Measurements from ENCODE around the gene MYO5A. TPM values are rescaled to one million over a fixed set of nuclear protein-coding genes. Genes with fewer than 3 reads are reported as not detected.

MYO5A gene
- total RNA-seq, 1 experiment from 2014 or later = 17.6 TPM

GRCh38 chr15:52307847-52308246 lies 220.8 kb downstream of the MYO5A start:
- H3K9me2 ChIP-seq (ENCODE audit: insufficient read depth) = no peaks in the 10 kb centered on the region
- H2AFZ ChIP-seq (ENCODE audit: low read depth, low read length, poor library complexity, severe bottlenecking) = no peak overlapping the region
- ATAC-seq (no peak), DNase-seq (ENCODE audit: low read depth, low spot score) (no peak)
- intact Hi-C loops (cut with micrococcal nuclease) = no loop called here
- H3K4me2 ChIP-seq (ENCODE audit: low read length) = no peak overlapping the region
- ChIA-PET POLR2A (no interaction called here), RAD21 (ENCODE audit: low non-redundant PET in 1 of 2, low total read pairs in 2 of 2, uncharacterized antibody in 2 of 2, unreplicated experiment in 2 of 2) (no interaction called here), CTCF (no interaction called here)
- H3K4me3 ChIP-seq (replicated peaks in 1 of 2; ENCODE audit: low read depth in 1 of 2, low read length in 2 of 2) = no peak overlapping the region
- TF ChIP-seq TCF7L2 (IDR thresholded peaks at IDR 0.05; ENCODE audit: borderline replicate concordance, extremely low read depth, insufficient read depth, insufficient read length) (no peak), FOSL1 (IDR thresholded peaks at IDR 0.05; ENCODE audit: low read depth) (no peak), CTCF (IDR thresholded peaks at IDR 0.05 in 2 of 3, conservative IDR thresholded peaks at IDR 0.05 in 1 of 3; ENCODE audit: borderline replicate concordance in 1 of 3, insufficient read depth in 1 of 3, low read depth in 2 of 3, low read length in 2 of 3) (no peak)
- no peaks in the 10 kb centered on the region for H3K4me1 ChIP-seq (ENCODE audit: control insufficient read depth in 1 of 2, insufficient read depth in 2 of 2, low read length in 2 of 2)
- no peaks in the 10 kb centered on the region for H3K36me3 ChIP-seq (ENCODE audit: control insufficient read depth in 1 of 2, insufficient read depth in 2 of 2, low read length in 2 of 2)
- H4K20me1 ChIP-seq (ENCODE audit: insufficient read depth) = no peaks in the 10 kb centered on the region
- no peak overlapping the region for H3K27ac ChIP-seq (ENCODE audit: low read depth, low read length)
- no peaks in the 10 kb centered on the region for H3K79me2 ChIP-seq (ENCODE audit: insufficient read depth, low read length)
- no peak overlapping the region for H3K9ac ChIP-seq (ENCODE audit: low read length)
- H3K27me3 ChIP-seq (ENCODE audit: insufficient read depth, low read length) = no peaks in the 10 kb centered on the region
- BruUV-seq (replicated peaks) = no TSS peak
- H3K9me3 ChIP-seq (ENCODE audit: control insufficient read depth in 1 of 2, insufficient read depth in 1 of 2, low read depth in 1 of 2, low read length in 2 of 2) = no peaks in the 10 kb centered on the region

GRCh38 chr15:52306270-52306669 lies 222.4 kb downstream of the MYO5A start:
- no peaks in the 10 kb centered on the region for H3K36me3 ChIP-seq (ENCODE audit: control insufficient read depth in 1 of 2, insufficient read depth in 2 of 2, low read length in 2 of 2)
- POLR2A ChIA-PET = no interaction called here
- H3K9me2 ChIP-seq (ENCODE audit: insufficient read depth) = no peaks in the 10 kb centered on the region
- H3K4me3 ChIP-seq (replicated peaks in 1 of 2; ENCODE audit: low read depth in 1 of 2, low read length in 2 of 2) = no peak overlapping the region
- H4K20me1 ChIP-seq (ENCODE audit: insufficient read depth) = no peaks in the 10 kb centered on the region
- no peak overlapping the region for H3K9ac ChIP-seq (ENCODE audit: low read length)
- DNase-seq (ENCODE audit: low read depth, low spot score) (no peak), ATAC-seq (no peak)
- CTCF ChIA-PET = no interaction called here
- H2AFZ ChIP-seq (ENCODE audit: low read depth, low read length, poor library complexity, severe bottlenecking) = no peak overlapping the region
- H3K27me3 ChIP-seq (ENCODE audit: insufficient read depth, low read length) = no peaks in the 10 kb centered on the region
- H3K27ac ChIP-seq (ENCODE audit: low read depth, low read length) = no peak overlapping the region
- RAD21 ChIA-PET (ENCODE audit: low non-redundant PET in 1 of 2, low total read pairs in 2 of 2, uncharacterized antibody in 2 of 2, unreplicated experiment in 2 of 2) = no interaction called here
- H3K79me2 ChIP-seq (ENCODE audit: insufficient read depth, low read length) = no peaks in the 10 kb centered on the region
- intact Hi-C loops (cut with micrococcal nuclease) = no loop called here
- BruUV-seq (replicated peaks) = no TSS peak
- H3K4me2 ChIP-seq (ENCODE audit: low read length) = no peak overlapping the region
- no peaks in the 10 kb centered on the region for H3K9me3 ChIP-seq (ENCODE audit: control insufficient read depth in 1 of 2, insufficient read depth in 1 of 2, low read depth in 1 of 2, low read length in 2 of 2)
- no peaks in the 10 kb centered on the region for H3K4me1 ChIP-seq (ENCODE audit: control insufficient read depth in 1 of 2, insufficient read depth in 2 of 2, low read length in 2 of 2)
- TF ChIP-seq EZH2 (IDR thresholded peaks at IDR 0.05) (no peak), ATF3 (IDR thresholded peaks at IDR 0.05) (no peak), POLR2AphosphoS5 (IDR thresholded peaks at IDR 0.05; ENCODE audit: low read depth, low read length) (no peak), SRF (IDR thresholded peaks at IDR 0.05; ENCODE audit: low read depth) (no peak), ZNF274 (IDR thresholded peaks at IDR 0.05; ENCODE audit: low read depth, low read length) (no peak), EZH2phosphoT487 (IDR thresholded peaks at IDR 0.05; ENCODE audit: borderline replicate concordance) (no peak), SIN3A (IDR thresholded peaks at IDR 0.05; ENCODE audit: low read depth) (no peak), JUND (IDR thresholded peaks at IDR 0.05) (no peak), YY1 (IDR thresholded peaks at IDR 0.05; ENCODE audit: extremely low read depth, insufficient replicate concordance, low read depth, low read length) (no peak), EGR1 (IDR thresholded peaks at IDR 0.05; ENCODE audit: low read depth) (no peak), SP1 (IDR thresholded peaks at IDR 0.05; ENCODE audit: low read depth) (no peak), ELF1 (IDR thresholded peaks at IDR 0.05; ENCODE audit: borderline replicate concordance, low read depth) (no peak), RAD21 (IDR thresholded peaks at IDR 0.05; ENCODE audit: low read depth) (no peak), TCF7L2 (IDR thresholded peaks at IDR 0.05; ENCODE audit: borderline replicate concordance, extremely low read depth, insufficient read depth, insufficient read length) (no peak), FOSL1 (IDR thresholded peaks at IDR 0.05; ENCODE audit: low read depth) (no peak), CEBPB (IDR thresholded peaks at IDR 0.05; ENCODE audit: low read depth) (no peak), ZBTB33 (IDR thresholded peaks at IDR 0.05; ENCODE audit: extremely low read depth, insufficient replicate concordance, low read length) (no peak), MAX (IDR thresholded peaks at IDR 0.05) (no peak)

All from HCT116 (cell line).